HG02840 (cell line): ENCODE measurements around the gene MVP.
"Not testable (repeated sequence)": the region's sequence is repeated elsewhere in the genome, so short reads cannot be mapped to it uniquely, and the experiment has no call there.

Experiments
- ATAC-seq: cut with Tn5 transposase; IDR thresholded peaks from one replicate; pipeline ENCODE4 v1.9.1; 2021; ENCODE audit warnings: mild to moderate bottlenecking, moderate library complexity, moderate number of reproducible peaks; ENCODE audit not compliant: unreplicated experiment, low FRiP score

The MVP gene

DNA sequence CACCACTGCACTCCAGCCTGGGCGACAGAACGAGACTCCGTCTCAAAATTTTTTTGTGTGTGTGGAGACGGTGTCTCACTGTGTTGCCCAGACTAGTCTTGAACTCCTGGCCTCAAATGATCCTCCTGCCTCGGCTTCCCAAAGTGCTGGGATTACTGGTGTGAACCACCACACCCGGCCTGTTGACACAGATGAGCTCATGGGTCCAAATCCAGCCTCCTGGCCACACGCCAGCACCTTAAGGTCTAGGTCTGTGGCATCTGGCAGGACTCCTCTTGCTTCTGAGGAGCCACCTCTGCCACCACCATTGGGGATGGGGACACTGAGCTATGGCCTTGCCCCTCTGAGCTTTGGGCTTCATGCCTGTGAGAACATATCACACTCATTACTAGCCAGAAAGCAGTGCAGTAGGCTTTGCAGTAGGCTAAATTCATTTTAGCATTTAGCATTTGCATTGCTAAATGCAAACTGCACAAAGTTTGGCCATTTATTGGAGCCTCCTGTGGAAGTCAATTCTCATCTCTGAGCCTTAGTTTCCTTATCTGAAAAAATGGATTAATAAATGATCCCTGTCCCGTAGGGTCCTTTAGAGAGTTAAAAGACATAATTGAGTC, 48.2 kb downstream of the MVP start:
- ATAC-seq, result no peak

DNA sequence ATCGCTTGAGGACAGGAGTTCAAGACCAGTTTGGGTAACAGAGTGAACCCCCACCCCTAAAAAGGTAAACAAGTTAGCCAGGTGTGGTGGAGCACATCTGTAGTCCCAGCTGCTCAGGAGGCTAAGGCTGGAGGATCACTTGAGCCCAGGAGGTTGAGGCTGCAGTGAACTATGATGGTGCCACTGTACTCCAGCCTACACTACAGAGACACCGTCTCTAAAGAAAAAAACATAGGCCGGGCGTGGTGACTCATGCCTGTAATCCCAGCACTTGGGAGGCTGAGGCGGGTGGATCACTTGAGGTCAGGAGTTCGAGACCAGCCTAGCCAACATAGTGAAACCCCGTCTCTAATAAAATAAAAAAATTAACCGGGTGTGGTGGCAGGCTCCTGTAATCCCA, 48.8 kb downstream of the MVP start:
- ATAC-seq, result not testable (repeated sequence)

DNA sequence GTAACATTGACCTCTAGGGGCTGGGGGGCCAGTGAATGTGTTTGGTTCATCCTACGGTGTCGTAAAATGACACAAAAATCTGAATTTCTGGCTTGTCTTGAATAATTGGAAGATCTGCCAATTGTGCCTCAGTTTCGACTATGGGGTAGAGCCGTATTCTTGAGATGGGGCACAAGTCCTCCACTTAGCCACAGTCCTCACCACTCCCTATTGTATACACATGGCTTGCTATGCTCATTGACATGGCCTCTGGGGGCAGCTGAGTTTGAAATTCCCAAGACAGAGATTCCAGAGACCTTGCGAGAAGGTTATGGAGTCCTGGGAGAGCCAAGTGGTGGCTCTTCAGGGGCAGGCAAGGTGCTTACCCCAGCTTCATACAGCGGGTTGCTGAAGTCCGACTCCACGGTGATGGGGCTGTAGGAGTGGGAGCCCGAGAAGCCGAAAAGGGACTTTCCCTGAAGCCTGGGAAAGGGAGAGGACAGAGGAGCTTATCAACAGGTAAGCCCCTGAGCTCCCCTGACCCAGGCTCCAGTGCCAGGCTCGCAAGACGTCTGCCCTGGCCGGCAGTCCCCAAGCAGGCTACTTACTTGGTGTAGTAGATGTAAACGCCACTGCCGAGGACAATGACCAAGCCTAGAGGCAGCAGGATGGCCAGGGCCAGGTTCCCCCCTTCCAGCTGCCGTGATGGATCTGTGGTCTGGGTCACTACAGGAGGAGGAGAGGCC, 51.7 kb downstream of the MVP start:
- no peak for ATAC-seq

DNA sequence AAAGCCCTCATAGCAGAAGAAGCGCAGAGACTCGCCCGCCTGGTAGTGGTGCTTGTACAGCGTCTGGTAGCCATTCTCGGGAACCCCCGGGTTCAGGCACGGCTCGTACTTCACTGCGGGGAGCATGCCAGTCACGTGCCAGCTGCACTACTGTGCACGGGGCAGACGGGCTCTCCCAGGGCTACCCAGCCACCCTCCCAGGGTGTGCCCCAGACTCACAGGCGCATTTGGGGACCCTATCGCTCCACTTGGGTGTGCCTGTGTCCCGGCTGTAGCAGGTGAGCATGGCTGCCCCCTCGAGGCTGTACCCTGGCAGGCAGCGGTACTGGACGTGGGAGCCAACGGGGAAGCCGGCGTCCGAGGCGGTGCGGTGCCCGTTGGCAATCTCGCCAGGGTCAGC, 53.1 kb downstream of the MVP start:
- no peak for ATAC-seq

DNA sequence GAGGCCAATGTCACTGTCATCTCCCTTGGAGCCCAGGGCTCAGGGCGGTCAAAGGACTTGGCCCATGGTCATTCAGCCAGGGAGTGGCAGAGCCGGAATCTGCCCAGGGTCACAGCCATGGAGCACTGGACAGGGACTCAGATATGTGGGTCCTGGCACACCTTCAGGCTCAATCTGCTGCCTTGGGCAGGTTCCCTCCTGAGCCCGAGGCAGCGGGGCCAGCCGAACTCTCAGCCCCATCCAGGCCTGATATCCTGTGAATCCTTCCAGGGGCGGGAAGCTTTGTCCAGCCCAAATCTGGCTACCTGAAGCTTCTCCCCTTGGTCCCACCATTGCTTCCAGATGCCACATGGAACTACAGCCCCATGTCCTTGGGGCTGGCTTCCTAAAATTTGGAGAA, 54.9 kb downstream of the MVP start:
- no peak for ATAC-seq

DNA sequence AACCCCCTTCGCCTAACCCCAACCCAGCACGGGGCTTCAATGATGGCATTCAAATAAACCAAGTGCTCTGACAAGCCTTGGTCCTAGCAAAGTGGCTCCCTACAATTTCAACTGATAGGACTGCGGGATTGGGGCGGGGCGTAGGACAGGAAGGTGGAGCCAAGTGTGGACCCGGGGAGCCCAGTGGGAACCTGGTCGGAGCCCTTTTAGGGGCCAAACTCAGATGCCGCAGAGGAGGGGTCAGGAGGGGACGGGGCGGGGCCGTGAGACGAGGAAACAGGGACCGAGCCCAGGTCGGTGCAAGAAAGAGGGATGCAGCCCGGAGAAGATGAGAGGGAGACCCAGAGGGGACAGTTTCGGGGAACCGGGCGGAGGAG, 55.9 kb downstream of the MVP start:
- ATAC-seq, result no peak

DNA sequence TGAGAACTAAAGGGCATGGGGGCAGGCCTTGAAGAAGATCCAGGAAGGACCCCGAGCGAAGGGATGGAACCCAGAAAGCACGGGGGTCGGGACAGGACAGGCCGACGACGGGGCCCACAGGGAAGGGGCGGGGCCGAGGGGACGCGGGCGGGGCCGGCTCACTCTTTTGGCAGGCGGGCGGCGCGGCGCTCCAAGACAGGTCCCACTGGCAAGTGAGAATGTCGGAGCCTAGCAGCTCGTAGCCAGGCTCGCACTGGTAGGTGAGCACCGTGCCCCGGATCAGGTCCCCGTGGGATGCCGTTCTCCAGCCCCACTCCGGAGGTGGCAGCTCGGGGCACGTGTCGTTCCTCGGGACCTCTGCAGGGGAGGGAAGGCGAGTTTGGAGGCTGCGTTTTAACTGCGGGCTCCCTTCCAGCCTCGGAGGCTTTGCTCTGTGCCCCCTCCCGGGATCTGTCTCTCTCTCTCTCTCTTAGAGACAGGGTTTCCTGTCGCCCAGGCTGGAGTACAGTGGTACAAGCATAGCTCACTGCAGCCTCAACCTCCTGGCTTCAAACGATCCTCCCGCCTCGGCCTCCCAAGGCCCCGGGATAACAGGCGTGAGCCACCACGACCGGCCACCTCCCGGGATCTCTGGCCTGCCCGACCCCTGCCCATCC, 56.5 kb downstream of the MVP start:
- ATAC-seq, result no peak

DNA sequence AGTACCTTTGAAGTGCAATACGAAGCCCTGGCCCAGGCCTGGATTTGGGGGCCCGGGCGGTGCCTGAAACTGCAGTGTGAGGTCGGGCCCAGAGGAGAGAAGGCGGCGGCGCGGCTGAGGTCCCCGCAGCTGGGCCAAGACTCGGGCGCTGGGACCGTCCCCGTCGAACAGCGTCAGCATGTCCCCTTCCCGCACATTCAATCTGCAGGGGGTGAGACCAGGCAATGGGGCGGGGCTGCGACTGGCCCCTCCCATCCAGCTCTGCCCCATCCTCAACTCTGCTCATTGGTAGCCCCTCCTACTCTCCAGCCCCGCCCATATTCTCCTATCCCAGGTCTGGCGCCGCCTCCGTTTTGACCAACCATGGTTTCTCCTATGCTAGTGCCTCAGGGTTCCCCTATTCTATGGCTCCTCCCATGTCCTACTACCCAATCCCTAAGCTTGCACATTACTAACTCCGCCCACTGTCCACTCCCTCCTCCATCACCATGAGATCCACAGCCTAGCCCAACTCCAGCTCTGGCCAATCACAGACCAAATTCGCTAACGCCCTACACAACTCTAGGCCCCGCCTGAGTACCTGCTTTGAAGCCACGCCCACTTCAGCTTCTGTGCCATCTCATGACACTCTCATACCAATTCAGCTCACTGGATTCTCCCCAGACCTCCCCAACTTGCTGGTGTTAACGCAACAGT, 57.2 kb downstream of the MVP start:
- no peak for ATAC-seq

DNA sequence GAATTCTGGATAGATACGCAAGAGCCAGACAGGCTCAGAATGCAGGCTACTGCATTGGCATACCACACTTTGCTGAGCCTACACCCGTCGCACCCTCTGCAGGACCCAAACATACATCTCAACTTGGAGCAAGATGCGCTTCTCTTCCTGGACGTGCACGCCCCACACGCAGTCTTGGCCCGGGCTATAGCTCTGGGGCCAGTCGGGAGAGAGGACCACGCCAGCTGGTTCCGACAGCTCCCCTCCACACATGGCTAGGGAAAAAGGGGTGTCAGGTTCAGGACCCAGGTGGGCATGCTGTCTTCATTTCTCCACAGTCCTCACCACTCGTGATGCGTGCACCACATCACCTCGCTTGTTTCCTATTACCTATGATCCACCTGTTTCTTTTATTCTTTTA, 57.9 kb downstream of the MVP start:
- no peak for ATAC-seq

DNA sequence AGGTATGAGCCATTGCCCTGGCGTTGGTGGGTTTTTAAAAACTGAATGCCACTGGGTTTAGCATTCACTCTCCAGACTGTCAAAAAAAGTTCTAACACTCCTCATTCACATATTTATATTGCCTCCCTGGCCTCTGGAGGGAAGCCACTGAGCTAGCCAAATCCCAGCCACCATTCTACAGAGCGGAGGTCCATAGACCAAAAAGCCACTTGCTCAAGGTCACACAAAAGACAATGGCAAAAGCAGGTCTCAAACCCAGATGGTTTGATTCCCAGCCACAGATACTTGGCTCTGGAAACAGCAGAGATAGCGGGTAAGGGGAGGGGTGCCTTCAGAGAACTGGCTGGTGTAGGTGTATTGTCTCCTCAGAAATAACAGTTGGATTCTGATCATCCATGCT, 60.8 kb downstream of the MVP start:
- ATAC-seq, result no peak

DNA sequence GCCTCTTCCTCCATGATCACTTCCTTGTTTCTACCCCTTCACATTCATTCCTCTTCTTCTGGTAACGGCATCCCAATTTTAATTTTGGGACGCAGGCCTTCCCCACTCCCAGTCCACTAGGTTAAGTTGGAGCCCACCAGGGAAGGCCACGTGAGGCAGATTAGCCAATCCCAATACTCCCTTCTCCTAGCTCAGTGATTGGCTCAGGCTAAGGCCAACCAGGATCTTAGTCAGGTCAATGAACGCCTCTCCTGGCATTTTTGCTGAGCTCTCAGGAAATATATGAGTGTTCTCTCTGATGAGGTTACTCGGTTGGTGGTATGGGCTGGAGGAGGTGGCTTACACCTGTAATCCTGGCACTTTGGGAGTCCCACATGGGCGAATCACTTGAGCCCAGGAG, 63.7 kb downstream of the MVP start:
- ATAC-seq, result no peak

DNA sequence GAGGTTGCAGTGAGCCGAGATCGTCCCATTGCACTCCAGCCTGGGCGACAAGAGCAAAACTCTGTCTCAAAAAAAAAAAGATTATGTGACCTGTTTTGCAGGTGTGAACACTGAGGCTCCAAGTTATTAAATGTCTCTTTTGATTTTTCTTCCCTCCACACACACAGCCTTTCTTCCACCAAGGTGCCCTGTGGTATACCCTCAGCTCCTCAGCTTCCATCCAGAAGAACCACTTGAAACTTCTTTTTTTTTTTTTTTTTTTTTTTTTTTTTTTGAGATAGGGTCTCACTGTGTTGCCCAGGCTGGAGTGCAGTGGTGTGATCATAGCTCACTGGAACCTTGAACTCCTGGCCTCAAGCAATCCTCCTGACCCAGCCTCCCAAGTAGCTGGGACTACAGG, 69.1 kb downstream of the MVP start:
- ATAC-seq, result not testable (repeated sequence)

DNA sequence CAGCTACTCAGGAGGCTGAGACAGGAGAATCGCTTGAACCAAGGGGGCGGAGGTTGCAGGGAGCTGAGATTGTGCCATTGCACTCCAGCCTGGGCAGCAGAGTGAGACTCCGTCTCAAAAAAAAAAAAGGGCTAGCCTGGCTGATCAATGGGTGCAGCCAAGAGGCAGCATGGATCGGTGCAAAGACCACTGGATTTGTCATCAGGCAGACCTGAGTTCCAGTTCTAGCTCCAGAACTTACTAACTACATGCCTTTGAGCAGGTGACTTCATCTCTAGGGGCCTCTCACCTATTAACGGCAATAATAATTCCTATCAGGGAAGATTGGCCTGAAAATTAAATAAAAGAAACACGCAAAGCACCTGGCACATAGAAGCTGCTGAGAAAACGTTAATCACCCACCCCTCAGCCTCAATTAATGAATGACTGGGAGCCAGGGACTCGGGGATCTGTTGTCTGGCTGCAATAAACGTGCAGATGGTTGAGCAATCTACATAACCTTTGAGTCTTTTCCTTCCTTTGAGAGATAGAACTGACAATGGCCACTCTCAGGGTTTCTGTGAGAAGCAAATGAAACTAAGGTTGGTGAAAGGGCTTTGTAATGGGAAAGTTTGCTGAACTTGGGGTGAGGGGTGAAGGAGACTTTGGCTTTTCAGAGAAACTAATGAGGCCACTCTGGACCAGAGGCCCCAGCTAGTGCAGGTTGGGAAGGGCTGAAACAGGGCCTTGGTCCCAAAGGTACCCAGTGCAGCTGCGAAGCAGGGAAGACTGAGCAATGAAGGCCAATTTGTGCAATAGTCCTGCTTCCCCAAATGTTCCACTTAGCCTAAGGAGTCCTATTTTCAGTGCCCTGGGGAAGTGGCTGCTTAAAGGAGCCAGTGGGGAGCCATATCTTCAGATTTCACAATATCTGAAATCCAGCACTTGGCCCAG, 71.5 kb downstream of the MVP start:
- ATAC-seq, result no peak

DNA sequence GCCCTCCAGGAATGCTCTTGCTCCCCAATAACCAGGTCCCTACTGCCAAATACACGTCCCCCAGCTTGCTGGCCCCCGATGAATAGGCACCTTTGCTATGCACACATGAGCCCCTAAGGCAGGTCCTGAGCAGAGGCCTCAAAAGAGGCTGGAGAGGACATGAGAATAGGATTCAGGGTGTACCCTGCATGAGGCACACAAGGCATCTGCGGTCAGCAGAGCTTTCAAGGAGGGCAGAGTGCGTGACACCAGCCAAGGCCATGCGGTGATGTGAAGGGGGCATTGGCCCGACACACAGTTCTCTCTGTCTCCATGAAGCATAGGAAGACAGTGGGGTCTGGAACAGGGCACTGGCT, 72.2 kb downstream of the MVP start:
- no peak for ATAC-seq

DNA sequence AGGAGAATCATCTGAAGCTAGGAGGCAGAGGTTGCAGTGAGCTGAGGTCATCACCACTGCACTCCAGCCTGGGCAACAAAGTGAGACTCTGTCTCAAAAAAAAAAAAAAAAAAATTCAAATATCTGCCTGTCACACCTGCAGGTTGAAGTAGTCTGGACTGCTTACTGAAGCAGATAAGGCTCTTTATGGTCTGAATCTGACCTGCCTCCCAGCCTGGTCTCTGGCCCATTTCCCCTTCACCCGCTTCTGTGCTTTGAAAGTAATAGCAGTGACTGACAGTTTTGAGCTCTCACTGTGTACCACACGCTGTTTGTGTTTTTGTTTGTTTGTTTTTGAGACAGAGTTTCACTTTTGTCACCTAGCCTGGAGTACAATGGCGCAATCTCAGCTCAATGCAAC, 73.3 kb downstream of the MVP start:
- ATAC-seq, result no peak

DNA sequence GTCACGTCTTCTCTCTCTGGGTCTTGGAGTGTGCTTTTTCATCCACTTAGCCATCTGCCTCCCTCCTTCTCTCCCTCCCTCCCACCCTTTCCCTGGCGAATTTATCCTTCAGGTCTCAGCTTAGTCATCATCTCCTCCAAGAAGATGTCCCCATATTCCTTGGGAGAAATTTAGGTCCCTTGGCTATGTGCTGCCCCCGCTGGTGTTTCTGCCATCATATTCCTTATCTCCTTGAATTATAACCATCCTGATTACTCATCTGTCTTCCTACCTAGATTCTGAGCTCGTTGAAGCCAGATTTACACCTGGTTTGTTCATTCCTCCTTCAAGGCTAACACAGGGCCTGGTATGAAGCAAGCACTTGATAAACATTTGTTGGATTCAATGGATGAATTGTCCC, 74.1 kb downstream of the MVP start:
- no peak for ATAC-seq

DNA sequence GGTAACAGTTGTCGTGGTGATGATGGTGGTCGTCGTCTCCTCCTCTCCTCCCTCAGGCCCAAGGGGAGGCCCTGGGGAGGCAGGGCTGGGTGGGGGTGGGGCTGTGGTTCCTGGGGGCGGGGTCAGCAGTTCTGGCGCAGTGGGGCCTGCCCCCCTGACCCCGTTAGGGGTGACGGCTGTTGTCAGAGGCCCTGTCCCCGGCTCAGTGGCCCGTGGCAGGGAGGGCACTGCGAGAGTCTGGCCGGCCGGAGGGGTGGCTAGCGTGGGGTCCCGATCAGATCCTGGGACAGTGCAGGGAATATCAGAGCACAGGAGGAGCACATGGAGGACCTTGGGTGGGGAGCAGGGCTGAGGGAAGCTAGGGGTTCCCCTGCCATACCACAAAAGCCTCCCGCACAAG, 76.6 kb downstream of the MVP start:
- no peak for ATAC-seq

DNA sequence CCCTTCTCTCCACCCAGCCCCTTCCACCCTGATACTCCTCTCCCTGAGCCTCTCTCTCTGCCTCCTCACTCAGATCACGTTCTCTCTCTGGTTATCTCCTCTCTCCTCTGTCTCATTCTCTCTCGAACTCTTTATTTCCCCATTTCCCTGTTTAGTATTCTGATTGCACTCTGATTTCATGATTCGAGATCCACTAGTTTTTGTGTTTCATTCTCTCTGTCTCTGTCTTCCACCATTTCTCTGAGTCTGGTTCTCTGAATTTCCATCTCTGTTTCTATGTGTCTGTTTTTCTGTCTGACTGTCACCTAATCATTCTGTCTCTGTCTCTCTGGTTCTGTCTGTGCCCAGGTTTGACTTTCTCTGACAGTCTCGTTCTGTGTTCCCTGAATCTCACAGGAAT, 77.1 kb downstream of the MVP start:
- ATAC-seq, result no peak
